ENCODE measurements around the gene ASCC2. TPM values are rescaled to one million over a fixed set of nuclear protein-coding genes. Genes with fewer than 3 reads are reported as not detected.
A peak's percentile ranks its signal among the peaks of the same experiment; 100 is the strongest.

Gene ASCC2
- total RNA-seq, 1 donor from 2014 or later = 73.9 TPM

GRCh38 chr22:29788339-29789279 is 49.5 kb downstream of the ASCC2 start:
- DNase-seq (ENCODE audit: low spot score) = no peak

- no peak for DNase-seq (ENCODE audit: low spot score)
Observed at GRCh38 chr22:29787371-29787980, 50.6 kb downstream of the ASCC2 start.

- DNase-seq (ENCODE audit: low spot score) = no peak
Observed at GRCh38 chr22:29786031-29786430, 52.0 kb downstream of the ASCC2 start.

- DNase-seq (ENCODE audit: low spot score) = no peak
Observed at GRCh38 chr22:29784451-29785361, 53.4 kb downstream of the ASCC2 start.

- DNase-seq (ENCODE audit: low spot score) = no peak
Observed at GRCh38 chr22:29782061-29782845, 55.8 kb downstream of the ASCC2 start.

- no peak for DNase-seq (ENCODE audit: low spot score)
Observed at GRCh38 chr22:29780748-29781676, 57.1 kb downstream of the ASCC2 start.

GRCh38 chr22:29780220-29780619 is 57.9 kb downstream of the ASCC2 start:
- no peak for DNase-seq (ENCODE audit: low spot score)

GRCh38 chr22:29773233-29773632 is 64.8 kb downstream of the ASCC2 start:
- no peak for DNase-seq (ENCODE audit: low spot score)

GRCh38 chr22:29772170-29772641 is 65.9 kb downstream of the ASCC2 start:
- DNase-seq (ENCODE audit: low spot score) = no peak

- no peak for DNase-seq (ENCODE audit: low spot score)
Observed at GRCh38 chr22:29769723-29770321, 68.3 kb downstream of the ASCC2 start.

- no peak for DNase-seq (ENCODE audit: low spot score)
Observed at GRCh38 chr22:29768052-29768693, 69.9 kb downstream of the ASCC2 start.

- peak; percentile 97 for DNase-seq (ENCODE audit: low spot score)
Observed at GRCh38 chr22:29767171-29768051, 70.7 kb downstream of the ASCC2 start, which contains the start of gene UQCR10. TSS of gene UQCR10 (plus strand) at chr22:29767369. CDS start at chr22:29767399, 30 bp downstream.

- peak; percentile 96 for DNase-seq (ENCODE audit: low spot score)
Observed at GRCh38 chr22:29766632-29767170, 71.4 kb downstream of the ASCC2 start, which contains the start of gene ZMAT5. TSS of gene ZMAT5 (minus strand) at chr22:29767007. CDS start at chr22:29748544, 18,463 bp downstream.

GRCh38 chr22:29765905-29766631 is 72.0 kb downstream of the ASCC2 start:
- DNase-seq (ENCODE audit: low spot score) = no peak

- DNase-seq (ENCODE audit: low spot score) = no peak
Observed at GRCh38 chr22:29762263-29762662, 75.8 kb downstream of the ASCC2 start.

- no peak for DNase-seq (ENCODE audit: low spot score)
Observed at GRCh38 chr22:29758959-29759358, 79.1 kb downstream of the ASCC2 start.

All from mesenteric fat pad (tissue), 1 donor.